IMR-90 (cell line): ENCODE data around the gene SETDB1. TPM values are rescaled to one million over a fixed set of nuclear protein-coding genes. Genes with fewer than 3 reads are reported as not detected.

Experiments used
- ATAC-seq: fragments of 200-7000 bp; cut with Tn5 transposase; 2 replicates; pipeline ENCODE4 v1.9.1; 2020; ENCODE audit warnings: low read depth, mild to moderate bottlenecking, moderate library complexity
- BruUV-seq: library from RNA; stranded (reverse); fragments of 400-500 nt; replicated peaks from 2 replicates; lab custom pipeline; 2021; lab: Mats Ljungman, UMichigan
- CTCF ChIA-PET: fragments of 300-600 bp; formaldehyde crosslinking; extraction: SDS; loops from one replicate; lab custom pipeline; 2021; ENCODE audit warnings: antibody characterized with exemption; lab: Yijun Ruan, JAX
- POLR2A ChIA-PET: fragments of 300-600 bp; sonication (Branson Sonifier 250); formaldehyde crosslinking; loops from one replicate; lab custom pipeline; 2022; ENCODE audit warnings: antibody characterized with exemption; ENCODE audit not compliant: unreplicated experiment; lab: Charles Lee
- DNase-seq: peaks from one replicate; pipeline ENCODE4 v3.0.0; 2013
- H2AFZ ChIP-seq: replicated peaks from 2 replicates; pipeline ENCODE3; 2013; ENCODE audit warnings: low read length, mild to moderate bottlenecking; ENCODE audit not compliant: poor library complexity
- H2AK5ac ChIP-seq: 2 replicates; pipeline ENCODE4 v1.6.1; 2013; ENCODE audit warnings: low read depth, low read length, inconsistent platforms
- H2AK9ac ChIP-seq: replicated peaks from 2 replicates; pipeline ENCODE3; 2013; ENCODE audit warnings: mild to moderate bottlenecking, low read depth, low read length, moderate library complexity; ENCODE audit not compliant: poor library complexity
- H2BK120ac ChIP-seq: 2 replicates; pipeline ENCODE4 v1.6.1; 2013; ENCODE audit warnings: low read depth, low read length, inconsistent platforms
- H2BK15ac ChIP-seq: 3 replicates; pipeline ENCODE4 v1.6.1; 2013; ENCODE audit warnings: low read depth, low read length, inconsistent platforms
- H2BK20ac ChIP-seq: 2 replicates; pipeline ENCODE4 v1.6.1; 2013; ENCODE audit warnings: low read depth, mild to moderate bottlenecking, inconsistent platforms, low read length, moderate library complexity
- H2BK5ac ChIP-seq: 2 replicates; pipeline ENCODE4 v1.6.1; 2013; ENCODE audit warnings: mild to moderate bottlenecking, low read depth, low read length, inconsistent platforms; ENCODE audit not compliant: poor library complexity, severe bottlenecking
- H3K14ac ChIP-seq: replicated peaks from 2 replicates; pipeline ENCODE4 v1.6.1; 2013; ENCODE audit warnings: low read depth, low read length, inconsistent platforms
- H3K18ac ChIP-seq: 2 replicates; pipeline ENCODE4 v1.6.1; 2013; ENCODE audit warnings: low read depth, low read length, control low read depth
- H3K23ac ChIP-seq: 2 replicates; pipeline ENCODE4 v1.6.1; 2013; ENCODE audit warnings: low read depth, low read length, inconsistent platforms
- H3K27ac ChIP-seq: 2 replicates; pipeline ENCODE4 v1.5.1; 2013; ENCODE audit warnings: mild to moderate bottlenecking, control low read depth, low read length; ENCODE audit not compliant: insufficient read depth
- H3K27me3 ChIP-seq: 2 replicates; pipeline ENCODE4 v1.6.1; 2013; ENCODE audit warnings: low read length; ENCODE audit not compliant: control insufficient read depth, insufficient read depth
- H3K36me3 ChIP-seq: 2 replicates; pipeline ENCODE4 v1.6.1; 2013; ENCODE audit warnings: low read length, mixed read lengths; ENCODE audit not compliant: control insufficient read depth, insufficient read depth
- H3K4ac ChIP-seq: 2 replicates; pipeline ENCODE4 v1.6.1; 2013; ENCODE audit warnings: low read depth, low read length, inconsistent platforms
- H3K4me1 ChIP-seq: 2 replicates; pipeline ENCODE4 v1.6.1; 2013; ENCODE audit warnings: low read length, mixed read lengths; ENCODE audit not compliant: control insufficient read depth, insufficient read depth
- H3K4me2 ChIP-seq: 2 replicates; pipeline ENCODE4 v1.6.1; 2013; ENCODE audit warnings: low read depth, mild to moderate bottlenecking, control low read depth, low read length, moderate library complexity
- H3K4me3 ChIP-seq: 2 replicates; pipeline ENCODE4 v1.5.1; 2013; ENCODE audit warnings: low read depth, mild to moderate bottlenecking, control low read depth, low read length, moderate library complexity; ENCODE audit not compliant: insufficient read depth
- H3K56ac ChIP-seq: 2 replicates; pipeline ENCODE4 v1.6.1; 2013; ENCODE audit warnings: low read length, inconsistent platforms; ENCODE audit not compliant: insufficient read depth; ENCODE audit errors: extremely low read depth
- H3K79me1 ChIP-seq, 2 experiments: 2 replicates each; pipeline ENCODE4 v1.6.1; 2013; ENCODE audit warnings: low read length in 2 of 2, inconsistent platforms in 1 of 2, low read depth in 1 of 2
- H3K9ac ChIP-seq: 2 replicates; pipeline ENCODE4 v1.6.1; 2013; ENCODE audit warnings: low read depth, low read length, control low read depth
- H3K9me1 ChIP-seq: 2 replicates; pipeline ENCODE4 v1.6.1; 2013; ENCODE audit warnings: low read length, inconsistent platforms; ENCODE audit not compliant: insufficient read depth
- H3K9me3 ChIP-seq: 2 replicates; pipeline ENCODE4 v1.6.1; 2013; ENCODE audit warnings: low read length; ENCODE audit not compliant: control insufficient read depth, insufficient read depth
- H4K20me1 ChIP-seq: 2 replicates; pipeline ENCODE4 v1.6.1; 2013; ENCODE audit warnings: low read length, inconsistent platforms; ENCODE audit not compliant: insufficient read depth
- H4K5ac ChIP-seq: 2 replicates; pipeline ENCODE4 v1.6.1; 2013; ENCODE audit warnings: mild to moderate bottlenecking, low read depth, low read length, control low read depth
- H4K8ac ChIP-seq, 2 experiments: 2 replicates each; pipeline ENCODE4 v1.6.1; 2013; ENCODE audit warnings: low read depth in 2 of 2, low read length in 2 of 2, control low read depth in 1 of 2, inconsistent platforms in 1 of 2
- H4K91ac ChIP-seq: 2 replicates; pipeline ENCODE4 v1.6.1; 2013; ENCODE audit warnings: low read depth, low read length, inconsistent platforms; ENCODE audit not compliant: insufficient read depth
- BHLHE40 ChIP-seq: fragments of 150-350 bp; IDR thresholded peaks from 2 replicates; pipeline ENCODE4 v1.6.1; 2016; ENCODE audit warnings: mild to moderate bottlenecking, low read depth, low read length
- CHD1 ChIP-seq: IDR thresholded peaks from 2 replicates; pipeline ENCODE4 v1.6.1; 2012; ENCODE audit warnings: low read depth, low read length, improper control_type of control experiment
- CTCF ChIP-seq: conservative IDR thresholded peaks from 2 replicates; pipeline ENCODE4 v1.5.1; 2012; ENCODE audit warnings: mild to moderate bottlenecking, low read depth, low read length, improper control_type of control experiment
- ELK1 ChIP-seq: fragments of 150-350 bp; IDR thresholded peaks from 2 replicates; pipeline ENCODE4 v1.6.1; 2016; ENCODE audit warnings: low read depth, mild to moderate bottlenecking, low read length, moderate library complexity, borderline replicate concordance
- FOS ChIP-seq: fragments of 150-350 bp; IDR thresholded peaks from 2 replicates; pipeline ENCODE4 v1.6.1; 2016; ENCODE audit warnings: low read depth, low read length
- MAFK ChIP-seq: IDR thresholded peaks from 2 replicates; pipeline ENCODE4 v1.6.1; 2012; ENCODE audit warnings: low read depth, low read length, improper control_type of control experiment
- MAZ ChIP-seq: IDR thresholded peaks from 2 replicates; pipeline ENCODE4 v1.6.1; 2012; ENCODE audit warnings: low read depth, mild to moderate bottlenecking, low read length, improper control_type of control experiment, moderate library complexity, borderline replicate concordance
- MXI1 ChIP-seq: IDR thresholded peaks from 2 replicates; pipeline ENCODE4 v1.6.1; 2012; ENCODE audit warnings: low read depth, mild to moderate bottlenecking, low read length, moderate library complexity, borderline replicate concordance
- NFE2L2 ChIP-seq: fragments of 150-350 bp; IDR thresholded peaks from 2 replicates; pipeline ENCODE4 v1.6.1; 2016; ENCODE audit warnings: low read depth, mild to moderate bottlenecking, low read length
- POLR2A ChIP-seq: IDR thresholded peaks from 2 replicates; pipeline ENCODE4 v1.6.1; 2012; ENCODE audit warnings: mild to moderate bottlenecking, low read depth, low read length
- RAD21 ChIP-seq: IDR thresholded peaks from 2 replicates; pipeline ENCODE4 v1.6.1; 2012; ENCODE audit warnings: low read length, improper control_type of control experiment
- RFX5 ChIP-seq: IDR thresholded peaks from 2 replicates; pipeline ENCODE4 v1.8.0; 2012; ENCODE audit warnings: low read depth, mild to moderate bottlenecking, low read length, moderate library complexity
- USF2 ChIP-seq: fragments of 150-350 bp; IDR thresholded peaks from 2 replicates; pipeline ENCODE4 v1.6.1; 2017; ENCODE audit warnings: mild to moderate bottlenecking, antibody characterized with exemption, low read length, low read depth
- WGBS, 2 experiments: methylation state at CpG; one replicate each; pipeline versions ENCODE4 v1.1.5 to v1.1.7; 2013; ENCODE audit warnings: missing lambda C conversion rate in 2 of 2; ENCODE audit not compliant: insufficient read length in 1 of 2; ENCODE audit errors: extremely low coverage in 2 of 2; 5-methylcytosine and 5-hydroxymethylcytosine counted together
- dilution Hi-C: fragments of 300-500 bp; cut with HindIII; formaldehyde crosslinking; loops from one replicate; pipeline ENCODE4 v1.14.3; 2018; ENCODE audit warnings: low sequenced_read_pairs; ENCODE audit not compliant: unreplicated experiment
- in situ Hi-C: fragments of 300-500 bp; cut with MboI; formaldehyde crosslinking; loops from 3 replicates; pipeline ENCODE4 v1.14.3; 2019; ENCODE audit warnings: low sequenced_read_pairs, inconsistent platforms, mixed read lengths
- intact Hi-C: fragments of 100-400 bp; cut with micrococcal nuclease; formaldehyde crosslinking; loops from 2 replicates; pipeline ENCODE4 v1.10.0; 2022
- polyA plus RNA-seq, 3 experiments: library from polyadenylated mRNA; depleted of rRNA; stranded (reverse); fragments of >200 nt; gene quantifications; 2 replicates each; pipeline ENCODE4 v1.2.3, GENCODE V29; 2012; ENCODE audit warnings: low replicate concordance in 1 of 3
- total RNA-seq: library from RNA; depleted of rRNA; stranded (reverse); fragments of >200 nt; gene quantifications from 2 replicates; pipeline ENCODE4 v1.2.3, GENCODE V29; 2012

The SETDB1 gene
- total and polyA plus RNA-seq, 2 of the 4 experiments (the other 2 are of a cell fraction) = 18.7 to 22.9 TPM

GRCh38 chr1:151002611-151003010, 76.4 kb downstream of the SETDB1 start:
- ATAC-seq (no peak), DNase-seq (no peak)
- Histone ChIP-seq H4K8ac (no peak overlapping the region), H3K9ac (no peak overlapping the region), H4K5ac (no peak overlapping the region), H2BK15ac (no peak overlapping the region), H3K18ac (no peak overlapping the region), H3K4me2 (no peak overlapping the region; the same call in 1 of the 2 replicates), H3K4ac (no peak overlapping the region), H4K20me1 (no peaks in the 10 kb centered on the region), H4K91ac (no peak overlapping the region), H3K9me1 (peaks cover 16% of the 10 kb centered on the region), H2AK9ac (no peak overlapping the region), H3K23ac (no peak overlapping the region), H3K56ac (no peak overlapping the region), H3K27ac (no peak overlapping the region), H2AFZ (no peak overlapping the region), H3K14ac (no peak overlapping the region), H3K4me3 (no peak overlapping the region), H3K36me3 (peaks cover 24% of the 10 kb centered on the region), H2AK5ac (no peak overlapping the region), H2BK5ac (no peak overlapping the region), H3K9me3 (no peaks in the 10 kb centered on the region), H2BK20ac (no peak overlapping the region), H3K79me1 (peaks cover 7 to 15% of the 10 kb centered on the region in 2 experiments), H3K4me1 (peaks cover 9% of the 10 kb centered on the region), H2BK120ac (no peak overlapping the region), H3K27me3 (no peaks in the 10 kb centered on the region)
- intact Hi-C loops = loop anchor here (10.0 kb wide), 1 partner anchor 438 kb away; no protein-coding TSS in a partner anchor
- in situ Hi-C loops = no loop called here
- CTCF ChIA-PET = no interaction called here
- POLR2A ChIA-PET = no interaction called here
- no peak for TF ChIP-seq CHD1
- no peak for TF ChIP-seq ELK1
- no peak for TF ChIP-seq RAD21
- TF ChIP-seq MAZ = no peak
- TF ChIP-seq CTCF = no peak
- no peak for TF ChIP-seq RFX5
- TF ChIP-seq NFE2L2 = no peak
- no peak for TF ChIP-seq BHLHE40
- no peak for TF ChIP-seq MAFK
- TF ChIP-seq MXI1 = no peak
- TF ChIP-seq POLR2A = no peak
- TF ChIP-seq USF2 = no peak
- no peak for TF ChIP-seq FOS
- no CpG with 5 or more reads among the region's 2 CpGs for WGBS, 2 experiments
- dilution Hi-C loops = no loop called here
- BruUV-seq = no TSS peak
